Measurements from ENCODE around the gene KLF16.

Gene KLF16

GRCh38 chr19:1854039-1854541 is 9.3 kb downstream of the KLF16 start:
- DNase-seq: no peak

GRCh38 chr19:1853295-1854038 is 9.9 kb downstream of the KLF16 start:
- peak; percentile 80 for DNase-seq

GRCh38 chr19:1852581-1853128 is 10.7 kb downstream of the KLF16 start:
- no peak for DNase-seq

DNA sequence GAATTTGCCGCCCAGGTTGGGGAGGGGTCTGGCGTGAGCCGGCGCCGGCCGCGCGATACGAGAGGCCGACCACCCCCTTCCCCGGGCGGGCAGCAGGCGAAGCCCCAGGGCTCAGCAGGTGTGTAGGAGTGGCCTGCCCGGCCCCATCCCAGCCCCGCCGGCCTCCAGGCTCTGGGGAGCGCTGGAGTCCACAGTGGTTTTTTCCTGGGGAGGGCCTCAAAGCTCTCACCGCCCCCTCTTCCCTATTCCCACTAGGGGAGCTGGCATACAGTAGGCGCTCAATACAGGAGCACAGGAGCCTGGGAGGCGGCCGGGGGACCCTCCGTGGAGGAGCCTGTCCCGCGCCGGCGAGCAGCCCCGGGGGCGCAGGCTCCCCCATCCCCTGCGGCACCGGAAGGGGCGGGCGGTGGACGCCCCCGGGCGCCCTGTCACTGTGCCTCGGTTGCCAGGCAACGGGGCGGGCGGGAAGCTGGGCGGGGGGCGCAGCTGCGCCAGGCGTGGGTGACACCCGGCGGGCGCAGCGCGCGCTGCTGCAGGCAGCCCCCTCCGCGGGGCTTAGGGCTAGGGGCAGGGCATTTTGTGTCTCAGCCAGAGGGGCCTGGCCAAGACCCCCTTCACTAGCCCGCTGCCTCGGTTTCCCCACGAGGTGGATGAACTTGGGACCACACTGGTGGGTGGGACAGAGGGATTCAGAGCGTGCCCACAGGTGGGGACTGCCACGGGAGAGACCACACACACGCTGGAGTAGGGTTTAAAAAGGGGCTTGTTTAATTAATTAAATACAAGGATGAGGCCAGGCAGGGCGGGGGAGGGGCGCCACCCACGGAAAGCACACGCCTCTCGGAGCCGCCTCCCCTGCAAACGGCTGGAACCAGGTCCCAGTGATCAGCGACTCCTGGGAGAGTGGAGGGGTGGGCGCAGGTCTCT is 11.5 kb downstream of the KLF16 start:
- peak; percentile 85 for DNase-seq

GRCh38 chr19:1850809-1851653 is 12.3 kb downstream of the KLF16 start:
- no peak for DNase-seq

GRCh38 chr19:1849886-1850398 is 13.4 kb downstream of the KLF16 start:
- no peak for DNase-seq

DNA sequence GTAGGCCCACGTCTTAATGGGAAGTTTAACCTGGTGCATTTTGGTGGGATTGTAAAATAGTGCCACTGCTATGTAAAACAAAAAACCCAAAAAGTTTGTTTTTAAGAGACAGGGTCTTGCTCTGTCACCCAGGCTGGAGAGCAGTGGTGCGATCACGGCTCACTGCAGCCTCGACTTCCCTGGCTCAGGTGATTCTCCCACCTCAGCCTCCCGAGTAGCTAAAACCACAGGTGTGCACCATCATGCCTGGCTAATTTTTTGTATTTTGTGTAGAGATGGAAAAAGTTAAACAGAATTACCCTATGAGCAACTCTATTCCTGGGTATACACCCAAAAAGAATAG is 14.3 kb downstream of the KLF16 start:
- DNase-seq: no peak

GRCh38 chr19:1848399-1849131 is 14.8 kb downstream of the KLF16 start, which contains the start of gene REXO1:
TSS of gene REXO1 (minus strand) at chr19:1848483. CDS start at chr19:1848358, 125 bp downstream.
- peak; percentile 99 for DNase-seq

DNA sequence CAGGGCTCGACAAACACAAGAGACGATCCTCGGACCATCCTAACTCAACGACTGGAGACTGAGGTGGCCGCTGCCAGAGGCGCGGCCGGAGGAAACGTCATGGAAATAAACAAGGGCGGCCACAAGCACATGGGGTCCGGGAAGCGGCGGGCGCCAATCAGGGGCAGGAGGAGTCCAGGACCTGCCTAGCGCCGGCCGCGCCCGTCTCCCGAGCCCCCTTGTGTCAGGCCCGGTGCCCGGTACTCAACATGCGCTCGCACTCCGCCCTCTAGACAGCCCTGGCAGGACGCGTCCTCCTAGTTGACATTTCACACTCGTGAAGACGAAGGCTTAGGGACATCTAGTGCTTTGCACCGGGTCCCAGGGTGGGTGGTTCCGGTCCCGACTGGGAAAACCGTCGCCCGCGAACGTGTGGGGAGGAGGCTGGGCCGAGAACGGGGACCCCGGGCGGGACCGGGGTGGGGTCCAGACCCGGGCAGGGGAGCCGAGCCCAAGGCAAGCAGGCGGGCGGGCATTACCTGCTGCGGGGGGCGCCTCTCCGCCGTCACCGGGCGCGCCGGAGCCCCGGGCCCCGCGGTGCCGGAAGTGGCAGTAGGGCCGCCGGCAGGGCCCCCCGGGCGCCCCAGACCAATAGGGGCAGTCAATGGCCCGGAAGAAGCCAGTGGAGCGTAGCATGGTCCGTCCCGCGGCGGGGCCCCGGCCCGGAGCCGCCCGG is 15.5 kb downstream of the KLF16 start:
- DNase-seq: peak; percentile 34

- DNase-seq: no peak
Measured at GRCh38 chr19:1847348-1847683, 16.1 kb downstream of the KLF16 start.

DNA sequence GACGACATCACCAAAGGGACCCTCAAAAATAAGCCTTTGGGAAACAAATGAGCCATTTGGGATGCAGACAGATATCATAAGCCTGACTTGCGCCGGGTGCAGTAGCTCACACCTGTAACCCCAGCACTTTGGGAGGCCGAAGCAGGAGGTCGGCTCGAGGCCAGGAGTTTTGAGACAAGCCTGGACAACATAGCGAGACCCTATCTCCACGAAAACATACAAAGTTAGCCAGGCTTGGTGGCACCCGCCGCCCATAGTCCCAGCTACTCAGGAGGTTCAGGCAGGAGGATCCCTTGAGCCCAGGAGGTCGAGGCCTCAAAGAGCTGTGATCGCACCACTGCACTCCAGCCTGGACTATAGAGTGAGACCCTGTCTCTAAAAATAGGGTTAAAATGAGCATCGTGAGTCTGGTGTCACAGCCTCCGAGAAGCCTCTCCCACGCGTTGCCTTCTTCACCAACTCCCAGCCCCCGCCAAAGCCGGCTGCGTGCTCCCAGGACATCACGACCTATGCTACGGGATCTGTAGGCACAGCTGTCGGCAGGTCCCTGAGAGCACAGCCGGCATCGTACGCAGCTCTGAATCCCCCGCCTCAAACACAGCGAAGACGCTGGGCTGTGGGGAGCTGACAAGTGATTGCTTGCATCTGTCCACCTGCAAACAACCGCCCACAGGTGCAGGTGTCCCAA is 16.7 kb downstream of the KLF16 start:
- no peak for DNase-seq

GRCh38 chr19:1845642-1846041 is 17.7 kb downstream of the KLF16 start:
- DNase-seq: no peak

GRCh38 chr19:1845125-1845515 is 18.3 kb downstream of the KLF16 start:
- no peak for DNase-seq

- DNase-seq: no peak
Measured at GRCh38 chr19:1844513-1845124, 18.8 kb downstream of the KLF16 start.

GRCh38 chr19:1843646-1844394 is 19.6 kb downstream of the KLF16 start:
- DNase-seq: no peak

GRCh38 chr19:1843116-1843515 is 20.3 kb downstream of the KLF16 start:
- DNase-seq: no peak

DNA sequence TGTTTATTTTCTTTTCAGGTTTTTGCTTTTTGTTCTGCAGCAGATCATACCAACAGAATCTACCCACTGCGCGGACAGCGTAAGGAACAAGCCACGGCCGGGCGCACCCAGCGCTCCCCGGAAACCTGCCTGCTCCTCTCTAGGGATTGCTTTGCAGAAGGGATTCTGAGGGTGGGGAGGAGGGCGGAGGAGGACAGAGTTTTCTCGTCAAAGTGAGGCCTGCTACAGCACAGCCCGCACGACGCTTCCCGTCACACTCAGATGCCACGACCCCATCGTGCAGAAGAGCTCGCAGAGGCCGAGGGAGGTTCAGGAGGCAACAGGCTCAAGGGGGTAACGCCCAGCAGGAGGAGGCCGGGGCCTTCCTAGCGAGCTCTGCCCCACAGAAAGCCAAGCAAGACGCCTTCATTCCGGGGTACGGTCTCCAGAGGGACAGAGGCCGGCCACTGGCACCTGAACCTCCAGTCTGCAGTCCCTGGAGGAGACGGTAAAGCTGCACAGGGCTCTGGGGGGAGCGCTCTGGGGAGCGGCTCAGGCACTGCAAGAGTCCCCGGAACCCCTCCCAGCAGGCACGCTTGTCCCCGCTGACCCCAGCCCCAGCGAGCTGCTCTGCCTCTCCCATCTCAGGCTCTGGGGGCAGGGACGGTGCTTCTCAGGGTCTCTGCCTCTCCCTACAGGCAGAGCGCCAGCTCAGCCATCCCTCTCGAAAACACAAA is 22.0 kb downstream of the KLF16 start:
- DNase-seq: no peak

- no peak for DNase-seq
Measured at GRCh38 chr19:1840541-1841115, 22.8 kb downstream of the KLF16 start.

Data from eye (tissue), 1 donor.